GM12878 (cell line): ENCODE results near the gene CDK3. TPM values are rescaled to one million over a fixed set of nuclear protein-coding genes. Genes with fewer than 3 reads are reported as not detected.
A peak's percentile ranks its signal among the peaks of the same experiment; 100 is the strongest.

Source experiments
- ATAC-seq: fragments of 200-7000 bp; cut with Tn5 transposase; 3 replicates; pipeline ENCODE4 v1.9.1; 2020; ENCODE audit warnings: mild to moderate bottlenecking, moderate library complexity
- BruUV-seq: library from RNA; stranded (reverse); fragments of 400-500 nt; replicated peaks from 2 replicates; lab custom pipeline; 2021; lab: Mats Ljungman, UMichigan
- CTCF ChIA-PET: fragments of 300-600 bp; sonication (Branson Sonifier 250); formaldehyde crosslinking; extraction: SDS; loops from one replicate; lab custom pipeline; 2021; ENCODE audit warnings: inconsistent platforms; lab: Yijun Ruan, JAX
- POLR2A ChIA-PET: fragments of 350-600 bp; formaldehyde crosslinking; extraction: SDS; loops from one replicate; lab custom pipeline; 2021; ENCODE audit warnings: inconsistent platforms; lab: Charles Lee
- RAD21 ChIA-PET: fragments of 300-600 bp; sonication (Branson Sonifier 250); formaldehyde crosslinking; loops from one replicate; lab custom pipeline; 2023; ENCODE audit warnings: antibody characterized with exemption; ENCODE audit not compliant: unreplicated experiment; lab: Charles Lee
- SMC1A ChIA-PET: fragments of 300-600 bp; sonication (Branson Sonifier 250); formaldehyde crosslinking; loops from one replicate; lab custom pipeline; 2023; ENCODE audit not compliant: unreplicated experiment, uncharacterized antibody; lab: Charles Lee
- DNase-seq: peaks from one replicate; pipeline ENCODE4 v3.0.0-alpha.2; 2011; ENCODE audit warnings: low read depth, low spot score
- FAIRE-seq: peaks from 3 replicates; lab custom pipeline; 2011; peaks lifted over from hg19 to GRCh38; lab: Jason Lieb, UNC
- H2AFZ ChIP-seq: 2 replicates; pipeline ENCODE4 v1.6.0; 2011; ENCODE audit warnings: low read depth, low read length, control low read depth; ENCODE audit not compliant: control insufficient read depth
- H3K27ac ChIP-seq: 2 replicates; pipeline ENCODE4 v1.5.1; 2011; ENCODE audit warnings: control low read depth; ENCODE audit not compliant: control insufficient read depth, insufficient read depth
- H3K27me3 ChIP-seq, 2 experiments: replicated peaks in 1 of 2; 2 replicates each; pipeline versions ENCODE4 v1.6.0 to v1.6.1; 2011; ENCODE audit warnings: low read length in 1 of 2; ENCODE audit not compliant: control insufficient read depth in 2 of 2, insufficient read depth in 2 of 2
- H3K36me3 ChIP-seq, 2 experiments: 2 replicates each; pipeline ENCODE4 v1.5.1; 2011; ENCODE audit warnings: low read length in 1 of 2; ENCODE audit not compliant: control insufficient read depth in 2 of 2, insufficient read depth in 2 of 2
- H3K4me1 ChIP-seq: 2 replicates; pipeline ENCODE4 v1.6.1; 2011; ENCODE audit warnings: mild to moderate bottlenecking, low read length, moderate library complexity, mixed read lengths; ENCODE audit not compliant: control insufficient read depth, insufficient read depth
- H3K4me2 ChIP-seq: 2 replicates; pipeline ENCODE4 v1.6.0; 2011; ENCODE audit warnings: control low read depth; ENCODE audit not compliant: control insufficient read depth, insufficient read depth
- H3K4me3 ChIP-seq: fragments of 200-600 bp; sonication (generic); 2 replicates; pipeline ENCODE4 v1.5.1; 2016
- H3K79me2 ChIP-seq: 2 replicates; pipeline ENCODE4 v1.6.0; 2011; ENCODE audit warnings: low read length; ENCODE audit not compliant: control insufficient read depth, insufficient read depth
- H3K9ac ChIP-seq: 2 replicates; pipeline ENCODE4 v1.8.0; 2011; ENCODE audit warnings: low read length, control low read depth, mixed read lengths; ENCODE audit not compliant: control insufficient read depth, insufficient read depth
- H3K9me3 ChIP-seq: replicated peaks from 3 replicates; pipeline ENCODE4 v1.5.1; 2011; ENCODE audit warnings: mild to moderate bottlenecking, low read length; ENCODE audit not compliant: control insufficient read depth, insufficient read depth
- H4K20me1 ChIP-seq: 2 replicates; pipeline ENCODE4 v1.6.0; 2011; ENCODE audit not compliant: control insufficient read depth, insufficient read depth
- CBX3 ChIP-seq: fragments of 200-600 bp; sonication (generic); IDR thresholded peaks from 2 replicates; pipeline ENCODE4 v1.6.1; 2016; ENCODE audit warnings: low read depth, borderline replicate concordance
- FOXM1 ChIP-seq: IDR thresholded peaks from 2 replicates; pipeline ENCODE4 v1.6.1; 2012; ENCODE audit warnings: low read depth, mild to moderate bottlenecking, inconsistent platforms, low read length, moderate library complexity
- NBN ChIP-seq: fragments of 450-650 bp; IDR thresholded peaks from 2 replicates; pipeline ENCODE4 v1.6.1; 2016
- SIX5 ChIP-seq: IDR thresholded peaks from 2 replicates; pipeline ENCODE4 v1.6.1; 2011; ENCODE audit warnings: mild to moderate bottlenecking, low read depth, low read length, moderate library complexity; ENCODE audit not compliant: severe bottlenecking
- SREBF1 ChIP-seq: IDR thresholded peaks from 2 replicates; pipeline ENCODE4 v1.6.1; 2012; ENCODE audit warnings: mild to moderate bottlenecking, low read length
- TAF1 ChIP-seq: IDR thresholded peaks from 2 replicates; pipeline ENCODE4 v1.6.1; 2011; ENCODE audit warnings: mild to moderate bottlenecking, low read depth, low read length, borderline replicate concordance
- TCF3 ChIP-seq: IDR thresholded peaks from 2 replicates; pipeline ENCODE4 v1.6.1; 2012; ENCODE audit warnings: low read depth, mild to moderate bottlenecking, low read length, borderline replicate concordance; ENCODE audit not compliant: insufficient read depth
- whole genome bisulfite sequencing: methylation state at CpG from one replicate; pipeline ENCODE4 v1.1.6; 2016; ENCODE audit warnings: low lambda C conversion rate; ENCODE audit not compliant: insufficient replicate concordance, insufficient coverage; ENCODE audit errors: missing lambda C conversion rate; 5-methylcytosine and 5-hydroxymethylcytosine counted together
- in situ Hi-C: fragments of 300-500 bp; cut with MboI; formaldehyde crosslinking; loops from 9 replicates; pipeline ENCODE4 v1.14.3; 2018; ENCODE audit warnings: mixed read lengths
- intact Hi-C: fragments of 100-400 bp; cut with micrococcal nuclease; formaldehyde crosslinking; loops from one replicate; pipeline ENCODE4 v1.14.2; 2022; ENCODE audit not compliant: unreplicated experiment
- polyA plus RNA-seq, 11 experiments: library from polyadenylated mRNA; depleted of rRNA in 4 of 11; unstranded in 6 of 11; stranded (reverse) in 5 of 11; fragments of >200 nt; fragmentation: Nextera tagmentation in 4 of 11; fragmentation: Illumina TruSeq in 1 of 11; extraction: Ambion mirVana in 4 of 11; extraction: Trizol in 1 of 11; gene quantifications; 1 replicate in 1 of 11; 2 replicates in 10 of 11; pipeline versions ENCODE4 v1.2.1 to v1.2.3, GENCODE V29; 2011 to 2016; ENCODE audit warnings: inconsistent platforms in 2 of 11, missing spikeins in 2 of 11, low read depth in 1 of 11
- total RNA-seq, 4 experiments: library from RNA; depleted of rRNA in 3 of 4; stranded (reverse); fragments of >200 nt in 3 of 4; fragmentation: Illumina TruSeq in 1 of 4; extraction: Trizol in 1 of 4; gene quantifications; 2 replicates each; pipeline versions ENCODE4 v1.2.1 to v1.2.3, GENCODE V29; 2013 to 2021
- TF ChIP-seq, protein P1 (sequence below): fragments of 450-650 bp; IDR thresholded peaks from 2 replicates; pipeline ENCODE4 v1.6.1; 2016; ENCODE audit warnings: mild to moderate bottlenecking

The CDK3 gene
- total and polyA plus RNA-seq, 10 of the 15 experiments (the other 5 are each of a cell fraction or from before 2014, with no cell fraction given), result 1.1 to 7.1 (median 4.2) TPM

DNA sequence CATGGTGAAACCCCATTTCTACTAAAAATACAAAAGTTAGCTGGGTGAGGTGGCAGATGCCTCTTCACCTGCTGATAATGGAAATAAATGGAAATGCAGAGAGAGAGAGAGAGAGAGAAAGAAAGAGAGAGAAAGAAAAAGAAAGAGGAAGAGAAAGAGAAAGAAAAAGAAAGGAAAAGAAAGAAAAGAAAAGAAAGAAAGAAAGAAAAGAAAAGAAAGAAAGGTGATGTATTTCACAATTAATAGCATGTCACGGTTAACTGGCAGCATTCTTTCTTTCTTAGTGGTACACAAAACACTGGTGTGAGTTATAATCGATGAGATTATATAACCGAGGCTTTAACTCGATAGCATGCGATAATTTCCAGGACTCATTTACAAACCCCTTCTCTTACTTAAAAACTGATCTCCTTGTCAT lies 24.9 kb upstream of the CDK3 start:
- DNase-seq, result no peak
- H3K27ac ChIP-seq, result no peak overlapping the region
- WGBS, result 89% methylated on average over 5 of the region's 5 CpGs
- no peak overlapping the region for H3K4me3 ChIP-seq
- ChIA-PET RAD21 (no interaction called here), POLR2A (no interaction called here), SMC1A (no interaction called here), CTCF (no interaction called here)
- ATAC-seq, result no peak
- peaks cover 20% of the 10 kb centered on the region for H3K79me2 ChIP-seq
- no peaks in the 10 kb centered on the region for H3K27me3 ChIP-seq
- intact Hi-C loops, result no loop called here
- BruUV-seq, result no TSS peak
- H2AFZ ChIP-seq, result no peak overlapping the region
- no peak overlapping the region for H3K9ac ChIP-seq
- TF ChIP-seq NBN (no peak), TCF3 (no peak), FOXM1 (no peak)
- TF ChIP-seq, protein P1, sequence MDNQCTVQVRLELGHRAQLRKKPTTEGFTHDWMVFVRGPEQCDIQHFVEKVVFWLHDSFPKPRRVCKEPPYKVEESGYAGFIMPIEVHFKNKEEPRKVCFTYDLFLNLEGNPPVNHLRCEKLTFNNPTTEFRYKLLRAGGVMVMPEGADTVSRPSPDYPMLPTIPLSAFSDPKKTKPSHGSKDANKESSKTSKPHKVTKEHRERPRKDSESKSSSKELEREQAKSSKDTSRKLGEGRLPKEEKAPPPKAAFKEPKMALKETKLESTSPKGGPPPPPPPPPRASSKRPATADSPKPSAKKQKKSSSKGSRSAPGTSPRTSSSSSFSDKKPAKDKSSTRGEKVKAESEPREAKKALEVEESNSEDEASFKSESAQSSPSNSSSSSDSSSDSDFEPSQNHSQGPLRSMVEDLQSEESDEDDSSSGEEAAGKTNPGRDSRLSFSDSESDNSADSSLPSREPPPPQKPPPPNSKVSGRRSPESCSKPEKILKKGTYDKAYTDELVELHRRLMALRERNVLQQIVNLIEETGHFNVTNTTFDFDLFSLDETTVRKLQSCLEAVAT, result peak; percentile 76
- TF ChIP-seq, all 136 proteins: peak for 1
- H3K4me2 ChIP-seq, result no peak overlapping the region
- H3K9me3 ChIP-seq, result no peaks in the 10 kb centered on the region
- no peaks in the 10 kb centered on the region for H3K36me3 ChIP-seq
- no peak for FAIRE-seq
- H4K20me1 ChIP-seq, result no peaks in the 10 kb centered on the region
- H3K4me1 ChIP-seq, result peaks cover 4% of the 10 kb centered on the region
- in situ Hi-C loops, result no loop called here

DNA sequence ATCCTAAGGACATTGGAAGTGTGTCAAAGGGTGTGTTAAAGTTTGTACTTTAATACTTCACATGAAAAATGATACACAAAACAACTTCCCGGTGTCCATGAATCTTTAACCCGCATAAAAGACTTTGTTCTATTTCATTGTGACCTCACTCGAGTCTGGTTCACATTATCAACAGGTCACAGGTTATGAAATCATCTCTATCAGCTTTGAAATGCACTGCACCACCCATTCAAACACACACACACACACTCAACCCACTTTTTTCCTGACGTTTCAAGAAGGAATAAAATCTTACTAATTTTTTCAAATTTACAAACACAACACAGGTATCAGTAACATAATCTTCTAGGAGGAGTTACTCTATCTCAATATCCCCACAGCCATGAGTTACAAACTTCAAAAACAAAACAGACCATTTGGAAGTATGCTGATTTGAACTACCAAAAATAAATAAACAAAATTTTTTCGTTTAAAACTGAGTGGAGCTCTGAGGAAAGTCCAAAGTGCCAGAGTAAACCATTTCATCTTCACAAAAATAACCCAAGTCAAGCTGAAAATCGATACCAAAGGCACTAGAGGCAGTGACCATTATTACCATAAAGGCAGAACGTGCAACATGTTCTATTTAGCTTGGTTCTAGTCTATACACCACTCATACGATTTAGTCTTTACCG lies 24.3 kb upstream of the CDK3 start:
- no peak overlapping the region for H2AFZ ChIP-seq
- H3K4me2 ChIP-seq, result no peak overlapping the region
- no peak for FAIRE-seq
- no peak for ATAC-seq
- no peak overlapping the region for H3K4me3 ChIP-seq
- POLR2A ChIA-PET, result interaction anchor here (0.7 kb wide), 1 partner anchor 383 kb away, joined by 4 read pairs; no protein-coding TSS in a partner anchor
- no peak overlapping the region for H3K9ac ChIP-seq
- intact Hi-C loops, result no loop called here
- no peaks in the 10 kb centered on the region for H3K36me3 ChIP-seq
- in situ Hi-C loops, result no loop called here
- no peaks in the 10 kb centered on the region for H3K9me3 ChIP-seq
- BruUV-seq, result TSS peak; percentile 32
- peaks cover 20% of the 10 kb centered on the region for H3K79me2 ChIP-seq
- TF ChIP-seq, protein P1, result 0 out of 2 replicates have a peak, but pooled peaks have one; percentile 11
- TF ChIP-seq SIX5, result no peak
- TF ChIP-seq CBX3, result no peak
- no peak for TF ChIP-seq SREBF1
- no peak for TF ChIP-seq TAF1
- no peaks in the 10 kb centered on the region for H3K27me3 ChIP-seq
- no peak for DNase-seq
- CTCF ChIA-PET, result no interaction called here
- RAD21 ChIA-PET, result no interaction called here
- H3K4me1 ChIP-seq, result peaks cover 6% of the 10 kb centered on the region
- WGBS, result 87% methylated on average over 9 of the region's 9 CpGs
- no peaks in the 10 kb centered on the region for H4K20me1 ChIP-seq
- no peak overlapping the region for H3K27ac ChIP-seq
- SMC1A ChIA-PET, result interaction anchor here (1.0 kb wide), 1 partner anchor 267 kb away, joined by 3 read pairs; no protein-coding TSS in a partner anchor
